GM19035 (cell line): ENCODE data around the gene SMCO2.

Experiments used
- ATAC-seq: cut with Tn5 transposase; IDR thresholded peaks from one replicate; pipeline ENCODE4 v1.9.1; 2021; ENCODE audit not compliant: unreplicated experiment

SMCO2 gene

GRCh38 chr12:27451036-27451825 is 4.7 kb downstream of the SMCO2 start:
- ATAC-seq: no peak

DNA sequence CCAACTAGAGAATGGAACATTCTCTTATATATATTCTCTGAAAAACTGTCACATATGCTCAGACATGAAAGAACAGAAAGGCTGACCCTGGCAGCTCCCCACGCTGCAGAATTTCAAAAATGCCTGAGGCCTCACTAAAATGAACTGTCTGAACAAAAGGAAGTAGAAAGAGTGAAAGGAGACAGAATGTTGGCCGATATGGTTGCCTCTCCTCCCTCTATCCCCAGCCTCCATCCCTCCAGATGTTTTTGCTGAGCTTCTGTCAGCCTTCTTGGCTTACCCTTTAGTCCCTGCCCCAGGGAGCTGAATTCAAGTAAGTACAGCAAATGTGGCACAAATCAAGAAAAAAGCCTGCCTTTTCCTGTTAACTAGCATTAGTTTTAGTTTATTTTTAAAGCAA is 6.9 kb downstream of the SMCO2 start:
- no peak for ATAC-seq

DNA sequence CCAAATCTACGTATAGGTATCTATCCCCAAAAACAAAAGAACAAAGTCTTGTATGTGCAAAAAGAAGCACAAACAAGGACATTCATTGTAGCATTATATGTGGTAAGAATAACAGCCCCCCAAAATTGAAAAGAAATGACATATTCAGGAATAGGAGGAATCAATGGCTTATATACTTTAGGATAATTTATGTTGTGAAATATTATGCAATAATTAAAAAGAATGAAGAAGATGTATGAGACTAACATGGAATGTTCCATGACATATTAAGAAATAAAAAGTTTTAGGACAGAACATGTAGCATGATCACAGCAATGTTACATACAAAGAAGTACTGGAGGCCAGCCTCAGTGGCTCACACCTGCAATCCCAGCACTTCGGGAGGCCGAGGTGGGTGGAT is 9.1 kb downstream of the SMCO2 start:
- ATAC-seq: no peak

- ATAC-seq: no peak
These were observed 10.1 kb downstream of the SMCO2 start for GRCh38 chr12:27456618-27457017.

GRCh38 chr12:27460471-27460978 is 14.0 kb downstream of the SMCO2 start:
- ATAC-seq: no peak

DNA sequence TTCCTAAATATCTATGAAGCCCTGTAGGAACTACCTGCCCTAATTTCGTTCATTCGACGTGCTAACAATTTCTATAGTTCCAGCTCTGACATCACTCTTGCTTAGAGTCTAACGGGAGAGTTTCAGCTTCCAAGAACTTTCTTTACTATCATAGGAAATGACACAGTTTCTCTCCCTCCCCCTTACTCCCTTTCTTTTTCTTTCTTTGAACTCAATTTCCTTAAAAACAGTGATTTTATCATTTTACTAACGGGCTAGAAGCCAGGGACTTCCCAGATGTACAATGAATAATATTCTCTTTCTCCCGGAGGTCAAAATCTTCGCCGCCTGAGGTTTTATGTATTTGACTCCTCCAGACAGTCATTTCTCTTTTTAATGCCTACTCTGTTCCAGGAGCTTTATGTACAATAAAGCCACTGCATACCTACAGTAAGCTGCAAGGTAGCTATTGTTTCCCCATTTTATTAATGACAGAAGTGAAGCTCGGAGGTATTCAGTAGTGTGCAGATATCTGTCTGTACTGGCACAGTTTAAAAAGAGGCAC is 15.7 kb downstream of the SMCO2 start:
- ATAC-seq: no peak

DNA sequence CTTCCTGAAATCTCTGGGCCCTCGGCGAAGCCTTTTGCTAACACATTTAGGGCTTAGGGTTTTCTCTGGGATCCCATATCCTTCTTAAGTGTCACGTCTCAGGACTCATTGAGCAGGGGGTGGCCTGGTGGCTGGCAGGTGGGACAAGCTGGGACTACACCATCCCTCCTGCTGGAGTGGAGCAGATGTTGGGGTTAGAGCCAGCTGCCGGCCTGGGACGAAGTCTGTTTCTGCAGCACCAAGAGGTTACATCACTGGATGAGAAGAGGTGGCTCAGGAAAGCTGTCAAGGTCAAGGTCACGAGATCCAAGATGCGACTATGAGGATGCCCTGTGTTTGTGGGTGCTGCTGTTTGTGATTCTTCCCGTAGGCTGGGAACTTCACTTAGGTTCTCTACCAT is 16.3 kb downstream of the SMCO2 start:
- no peak for ATAC-seq

DNA sequence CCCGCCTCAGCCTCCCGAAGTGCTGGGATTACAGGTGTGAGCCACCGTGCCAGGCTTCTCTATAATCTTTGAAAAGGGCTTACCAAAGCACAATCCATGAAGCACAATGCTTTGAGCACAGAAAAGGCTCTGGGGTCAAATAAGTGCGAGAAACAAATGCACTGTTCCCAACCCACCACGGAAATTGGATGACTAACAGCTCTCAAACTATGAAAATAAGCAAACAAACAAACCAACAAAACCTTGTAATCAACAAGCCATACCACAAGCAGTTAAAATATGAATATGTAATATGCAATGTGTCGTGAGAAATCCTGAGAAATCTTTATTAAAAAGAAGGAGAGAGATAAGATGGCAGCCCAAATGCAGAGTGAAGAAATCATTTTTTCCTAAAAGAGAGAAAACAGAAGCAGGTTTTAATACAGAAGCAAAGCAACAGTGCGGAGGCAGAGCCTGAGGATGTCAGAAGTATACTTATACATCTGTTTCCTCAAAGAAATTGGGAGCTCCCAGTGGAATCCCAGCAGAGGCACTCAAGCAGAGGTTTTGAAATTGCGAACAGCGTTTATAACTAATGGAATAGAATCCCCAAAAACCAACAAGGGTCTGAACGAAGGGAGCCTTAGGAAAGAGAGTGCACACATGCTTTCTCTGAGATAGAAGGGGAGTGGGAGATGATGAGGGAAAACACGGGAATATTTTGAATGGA is 17.1 kb downstream of the SMCO2 start:
- no peak for ATAC-seq

DNA sequence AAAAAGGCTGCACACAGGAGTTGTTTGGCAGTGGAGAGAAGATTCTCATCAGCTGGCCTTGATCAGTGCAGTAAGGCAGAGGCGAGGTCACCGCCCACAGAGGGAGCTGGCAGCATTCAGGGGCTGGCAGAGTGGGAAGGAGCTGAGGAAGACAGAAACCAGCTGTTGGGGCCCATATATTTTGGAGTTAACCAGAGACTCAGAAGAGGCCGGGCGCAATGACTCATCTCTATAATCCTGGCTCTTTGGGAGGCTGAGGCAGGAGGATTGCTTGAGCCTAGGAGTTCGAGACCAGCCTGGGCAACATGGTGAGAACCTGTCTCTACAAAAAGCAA is 17.7 kb downstream of the SMCO2 start:
- no peak for ATAC-seq

DNA sequence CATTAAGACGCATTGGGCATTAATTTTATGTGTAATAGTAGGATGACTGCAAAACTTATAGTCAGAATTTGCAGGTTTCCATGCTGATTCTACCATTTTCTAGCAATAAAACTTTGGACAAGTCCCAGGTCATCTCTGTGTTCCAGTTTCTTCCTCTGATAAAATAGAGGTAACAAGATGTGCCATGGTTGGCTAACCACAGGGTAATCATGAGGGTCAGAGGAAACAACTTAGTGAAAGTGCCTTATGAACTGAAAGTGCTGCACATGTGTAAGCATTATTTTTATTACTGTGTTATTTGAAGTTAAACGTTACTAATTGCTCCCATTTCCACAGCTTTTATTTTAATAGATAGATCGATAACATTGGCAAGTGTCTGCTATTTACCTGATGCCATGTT is 21.1 kb downstream of the SMCO2 start:
- ATAC-seq: no peak

DNA sequence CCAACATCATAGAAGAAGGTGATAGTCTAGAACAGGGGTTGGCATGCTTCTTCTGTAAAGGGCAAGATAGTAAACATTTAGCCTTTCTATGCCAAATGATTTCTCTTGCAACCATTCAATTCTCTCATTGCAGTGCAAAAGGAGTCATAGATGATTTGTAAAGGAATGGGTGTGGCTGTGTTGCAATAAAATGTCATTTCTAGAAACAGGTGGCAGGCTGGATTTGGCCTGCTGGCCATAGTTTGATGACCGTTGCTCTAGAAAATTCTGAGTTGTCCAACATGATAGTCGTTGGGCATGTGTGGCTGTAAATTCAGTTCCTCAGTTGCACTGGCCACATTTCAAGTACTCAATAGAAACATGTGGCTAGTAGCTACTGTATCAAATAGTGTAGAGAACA is 21.7 kb downstream of the SMCO2 start:
- ATAC-seq: no peak

DNA sequence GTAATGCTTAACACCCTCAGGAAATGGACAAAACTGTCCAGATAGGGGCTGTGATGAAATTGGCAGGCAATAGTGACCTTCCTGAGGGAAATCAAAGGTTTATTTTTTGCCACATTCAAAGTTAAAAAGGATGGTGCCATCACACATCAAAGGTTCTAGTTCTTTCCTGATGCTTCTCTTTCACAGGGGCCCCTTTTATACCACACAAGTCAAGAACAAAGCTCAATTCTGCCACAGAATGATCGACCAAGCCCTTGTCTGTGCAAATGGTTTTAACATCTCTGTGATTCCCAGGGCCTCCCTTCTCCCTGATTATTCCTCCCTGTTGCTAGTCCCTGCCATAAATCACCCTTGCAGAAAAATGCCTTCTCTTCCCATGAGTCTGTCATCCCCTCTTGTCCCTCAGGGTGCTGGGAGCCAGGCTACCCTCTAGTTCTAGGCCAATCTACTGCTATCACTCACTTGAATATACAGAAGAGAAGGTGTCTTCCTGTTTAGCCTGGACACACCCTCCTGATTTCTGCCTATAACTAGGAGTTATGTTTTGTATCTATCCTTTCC is 22.7 kb downstream of the SMCO2 start:
- no peak for ATAC-seq

DNA sequence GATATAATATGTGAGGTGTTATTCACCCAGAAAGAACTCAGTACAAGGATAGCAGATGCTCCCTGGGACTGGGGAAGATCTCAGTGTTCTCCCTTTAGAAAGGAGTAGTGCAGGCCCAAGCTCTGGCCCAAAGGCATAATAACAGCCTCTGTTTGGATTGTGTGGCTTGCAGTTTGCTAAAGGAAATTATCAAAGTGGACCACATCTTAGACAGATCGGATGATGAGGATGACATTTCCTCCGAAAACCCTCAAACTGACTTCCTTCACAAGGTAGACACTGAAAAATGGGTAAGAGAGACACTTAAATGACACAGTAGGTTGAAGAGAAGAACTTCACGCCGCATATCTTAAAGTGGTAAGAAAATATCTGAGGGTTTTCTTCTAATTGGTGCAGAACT is 26.1 kb downstream of the SMCO2 start:
- no peak for ATAC-seq

- no peak for ATAC-seq
These were observed 27.8 kb downstream of the SMCO2 start for GRCh38 chr12:27474344-27474743.

DNA sequence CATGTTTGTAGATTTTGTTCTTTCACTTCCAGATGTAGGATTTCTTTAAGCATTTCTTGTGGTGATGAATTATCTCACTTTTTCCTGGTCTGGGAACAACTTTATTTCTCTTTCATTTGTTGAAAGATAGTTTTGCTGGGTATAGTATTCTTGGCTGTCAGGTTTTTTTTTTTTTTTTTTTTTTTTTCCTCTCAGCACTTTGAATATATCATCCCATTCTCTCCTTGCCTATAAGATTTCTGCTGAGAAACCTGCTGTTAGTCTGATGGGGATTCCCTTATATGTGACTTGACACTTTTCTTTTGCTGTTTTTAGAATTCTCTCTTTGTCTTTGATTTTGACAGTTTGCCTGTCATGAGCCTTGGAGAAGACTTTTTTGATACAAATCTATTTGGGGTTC is 30.5 kb downstream of the SMCO2 start:
- ATAC-seq: no peak

- no peak for ATAC-seq
These were observed 32.4 kb downstream of the SMCO2 start for GRCh38 chr12:27478949-27479348.

DNA sequence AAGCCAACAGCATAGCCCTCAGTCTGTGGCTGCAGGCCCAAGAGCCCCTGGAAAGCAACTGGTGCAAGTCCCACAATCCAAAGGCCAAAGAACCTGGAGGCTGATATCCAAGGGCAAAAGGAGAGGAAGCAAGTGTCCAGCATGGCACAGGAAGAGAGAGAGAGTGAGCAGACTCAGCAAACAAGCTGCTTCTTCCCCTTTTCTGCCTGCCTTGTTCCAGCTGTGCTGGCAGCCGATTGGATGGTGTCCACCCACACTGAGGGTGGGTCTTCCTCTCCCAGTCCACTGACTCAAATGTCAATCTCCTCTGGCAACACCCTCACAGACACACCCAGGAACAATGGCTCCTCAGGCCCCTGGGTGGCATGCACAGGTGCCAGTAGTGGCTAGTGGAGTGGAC is 33.5 kb downstream of the SMCO2 start:
- ATAC-seq: no peak

DNA sequence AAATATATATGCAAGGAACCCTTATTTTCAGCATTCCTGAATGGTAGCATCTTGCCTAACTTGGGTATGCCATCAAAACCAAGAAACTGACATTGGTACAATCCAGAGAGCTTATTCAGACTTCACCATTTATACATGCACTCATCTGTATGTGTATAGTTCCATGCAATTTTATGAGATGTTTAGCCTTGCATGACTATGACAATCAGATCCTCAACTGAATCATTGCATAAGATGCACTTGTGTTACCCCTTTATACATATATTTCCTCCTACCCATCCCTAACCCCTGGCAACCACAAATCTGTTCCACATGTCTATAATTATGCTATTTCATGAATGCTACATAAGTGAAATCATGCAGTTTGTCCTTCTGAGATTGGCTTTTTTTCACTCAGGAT is 40.4 kb downstream of the SMCO2 start:
- no peak for ATAC-seq

DNA sequence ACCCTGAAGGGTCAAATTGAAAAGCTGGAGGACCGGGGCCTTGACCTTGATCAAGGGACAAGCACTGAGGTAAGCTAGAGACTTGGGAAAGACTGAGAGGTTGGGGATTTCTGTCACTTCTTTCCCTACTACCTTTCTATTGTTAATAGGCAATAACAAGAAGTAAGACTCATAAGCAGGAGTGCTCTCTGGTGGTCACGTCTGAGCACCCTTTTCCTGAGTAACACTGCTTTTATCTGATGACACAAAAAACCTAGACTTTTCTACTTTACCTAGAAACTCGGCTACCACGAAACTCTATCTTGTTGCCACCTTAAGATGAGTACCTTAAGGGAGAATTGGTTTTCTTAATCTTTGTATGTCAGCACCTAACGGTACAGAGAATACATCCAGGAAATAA is 41.9 kb downstream of the SMCO2 start:
- no peak for ATAC-seq

GRCh38 chr12:27491226-27491625 is 44.7 kb downstream of the SMCO2 start:
- ATAC-seq: no peak

DNA sequence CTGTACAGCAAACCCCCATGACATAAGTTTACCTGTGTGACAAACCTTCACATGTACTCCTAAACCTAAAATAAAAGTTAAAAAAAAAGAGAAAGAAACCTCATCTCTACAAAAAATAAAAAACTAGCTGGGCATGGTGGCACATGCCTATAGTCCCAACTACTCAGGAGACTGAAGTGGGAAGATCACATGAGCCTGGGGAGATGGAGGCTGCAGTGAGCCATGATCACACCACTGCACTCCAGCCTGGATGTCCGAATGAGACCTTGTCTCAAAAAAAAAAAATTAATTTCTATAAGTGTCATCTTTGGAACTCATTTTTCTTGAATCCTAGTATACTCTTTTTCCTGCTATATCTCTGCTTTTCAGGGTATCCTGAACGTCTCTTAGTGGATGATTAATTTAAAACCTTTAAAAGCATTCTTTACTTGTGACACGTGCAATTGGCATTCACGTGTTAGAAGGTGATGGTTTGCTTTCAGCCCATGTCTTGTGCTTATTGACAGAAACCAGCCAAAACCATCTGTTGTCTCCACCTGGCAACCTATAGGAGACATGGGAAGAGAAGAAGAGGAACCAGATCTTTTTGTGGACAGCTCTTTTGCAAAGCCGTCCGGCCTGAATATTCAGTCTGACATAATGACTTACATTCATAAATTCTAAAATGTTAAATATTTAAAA is 46.9 kb downstream of the SMCO2 start:
- no peak for ATAC-seq
